PC-3 (cell line): ENCODE measurements around the gene GPD2.

ENCODE experiments used
- CTCF ChIP-seq: fragments of 300-600 bp; sonication (generic); conservative IDR thresholded peaks from 2 replicates; pipeline ENCODE4 v1.5.1; 2017; ENCODE audit warnings: antibody characterized with exemption, low read depth, mild to moderate bottlenecking, low read length
- EZH2 ChIP-seq: fragments of 300-600 bp; sonication (generic); IDR thresholded peaks from one replicate; pipeline ENCODE4 v1.6.1; 2017; ENCODE audit warnings: antibody characterized with exemption, mild to moderate bottlenecking, low read length; ENCODE audit not compliant: unreplicated experiment
- EZH2phosphoT487 ChIP-seq: fragments of 300-600 bp; sonication (generic); IDR thresholded peaks from 2 replicates; pipeline ENCODE4 v1.6.1; 2018; ENCODE audit warnings: mild to moderate bottlenecking, antibody characterized with exemption, low read length, borderline replicate concordance

GRCh38 chr2:156443089-156443488, 6.9 kb downstream of the GPD2 start:
- TF ChIP-seq CTCF (no peak), EZH2 (no peak), EZH2phosphoT487 (no peak)
